ENCODE measurements around the gene SORCS2. TPM values are rescaled to one million over a fixed set of nuclear protein-coding genes. Genes with fewer than 3 reads are reported as not detected.
A peak's percentile ranks its signal among the peaks of the same experiment; 100 is the strongest.

Gene SORCS2
- total RNA-seq, 1 donor from 2014 or later = 7.1 TPM

DNA sequence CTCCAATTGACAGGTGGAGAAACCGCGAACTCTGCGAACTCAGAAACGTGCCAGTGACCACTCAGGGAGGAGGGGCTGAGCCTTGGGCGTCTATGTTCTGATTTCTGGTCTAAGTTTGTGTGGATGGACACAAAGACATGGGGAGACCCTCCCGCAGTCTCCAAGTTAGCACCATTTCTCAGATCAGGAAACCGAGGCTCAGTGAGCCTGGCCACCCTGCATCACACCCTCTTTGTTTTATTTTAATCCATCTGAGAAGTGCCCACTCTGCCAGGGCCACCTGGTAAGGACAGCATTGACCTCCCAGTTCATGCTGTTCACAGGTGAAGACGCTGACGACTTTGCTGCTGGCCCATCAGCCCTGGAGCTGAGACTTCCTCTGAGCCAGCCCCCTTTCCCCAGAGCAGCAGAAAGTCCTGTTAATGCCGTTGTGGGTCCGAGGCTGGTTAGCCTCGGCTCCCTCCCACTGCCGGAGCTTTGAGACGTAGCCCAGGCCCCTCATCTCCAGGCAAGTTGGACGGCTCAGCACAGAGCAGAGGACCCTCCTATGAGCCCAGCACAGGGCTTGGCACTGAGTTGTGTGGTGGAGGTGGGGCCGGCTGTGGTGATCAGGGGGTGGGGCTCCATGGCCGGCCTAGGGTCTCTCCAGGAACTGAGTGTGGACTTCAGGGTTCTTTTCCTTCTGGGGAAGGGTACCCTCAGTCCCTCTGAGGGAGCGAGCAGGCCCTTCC is 198.7 kb downstream of the SORCS2 start:
- no peaks in the 10 kb centered on the region for H3K9me3 Mint-ChIP-seq
- no peak overlapping the region for H3K4me3 Mint-ChIP-seq
- no peak for DNase-seq (ENCODE audit: low spot score in 2 of 2, unreplicated experiment in 2 of 2)
- no peak overlapping the region for H3K27ac Mint-ChIP-seq
- no peaks in the 10 kb centered on the region for H3K36me3 Mint-ChIP-seq
- peaks cover 9% of the 10 kb centered on the region for H3K27me3 Mint-ChIP-seq (ENCODE audit: low read depth)
- TF ChIP-seq, protein P1, sequence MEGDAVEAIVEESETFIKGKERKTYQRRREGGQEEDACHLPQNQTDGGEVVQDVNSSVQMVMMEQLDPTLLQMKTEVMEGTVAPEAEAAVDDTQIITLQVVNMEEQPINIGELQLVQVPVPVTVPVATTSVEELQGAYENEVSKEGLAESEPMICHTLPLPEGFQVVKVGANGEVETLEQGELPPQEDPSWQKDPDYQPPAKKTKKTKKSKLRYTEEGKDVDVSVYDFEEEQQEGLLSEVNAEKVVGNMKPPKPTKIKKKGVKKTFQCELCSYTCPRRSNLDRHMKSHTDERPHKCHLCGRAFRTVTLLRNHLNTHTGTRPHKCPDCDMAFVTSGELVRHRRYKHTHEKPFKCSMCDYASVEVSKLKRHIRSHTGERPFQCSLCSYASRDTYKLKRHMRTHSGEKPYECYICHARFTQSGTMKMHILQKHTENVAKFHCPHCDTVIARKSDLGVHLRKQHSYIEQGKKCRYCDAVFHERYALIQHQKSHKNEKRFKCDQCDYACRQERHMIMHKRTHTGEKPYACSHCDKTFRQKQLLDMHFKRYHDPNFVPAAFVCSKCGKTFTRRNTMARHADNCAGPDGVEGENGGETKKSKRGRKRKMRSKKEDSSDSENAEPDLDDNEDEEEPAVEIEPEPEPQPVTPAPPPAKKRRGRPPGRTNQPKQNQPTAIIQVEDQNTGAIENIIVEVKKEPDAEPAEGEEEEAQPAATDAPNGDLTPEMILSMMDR (IDR thresholded peaks at IDR 0.05; ENCODE audit: unreplicated experiment) = no peak
- peaks cover 10% of the 10 kb centered on the region for H3K4me1 Mint-ChIP-seq

DNA sequence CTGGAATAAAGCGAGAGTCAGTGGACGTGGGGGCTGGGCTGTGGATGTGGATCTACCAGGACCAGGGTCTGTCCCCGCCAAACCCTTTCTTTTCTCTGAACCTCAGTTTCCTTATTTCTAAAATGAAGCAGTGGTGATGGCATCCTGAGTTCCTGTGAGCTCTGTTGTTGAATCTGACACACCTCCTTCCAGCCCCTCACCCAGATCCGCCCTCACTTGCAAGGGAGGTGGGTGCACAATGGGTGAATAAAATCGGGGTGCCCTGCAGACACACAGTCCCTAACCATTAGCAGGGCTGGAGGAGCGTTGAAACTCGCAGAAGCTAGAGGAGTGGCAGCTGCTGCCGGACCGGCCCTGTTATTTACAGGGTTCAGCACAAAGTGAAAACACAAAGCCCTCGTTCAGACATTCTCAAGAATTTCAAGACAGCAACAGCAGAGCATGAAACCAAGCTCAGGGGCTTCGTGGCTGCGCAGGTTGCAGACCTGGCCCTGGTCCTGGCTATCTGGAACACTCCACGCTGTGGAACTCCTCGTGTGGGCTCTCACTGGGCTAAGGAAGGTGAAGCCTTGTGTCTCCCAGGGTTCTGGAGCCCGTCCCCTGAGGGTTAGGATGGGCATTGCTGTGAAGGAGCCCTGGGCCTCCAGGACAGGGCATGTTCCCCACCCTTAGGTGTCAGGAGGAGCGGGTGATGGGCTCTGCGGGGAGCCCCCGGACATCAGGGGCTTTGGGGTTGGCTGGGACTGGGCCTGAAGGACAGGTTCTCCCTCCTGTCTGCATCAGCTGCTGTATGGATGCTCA is 199.5 kb downstream of the SORCS2 start:
- Mint-ChIP-seq H3K4me3 (no peak overlapping the region), H3K27ac (no peak overlapping the region), H3K36me3 (no peaks in the 10 kb centered on the region), H3K4me1 (peaks cover 10% of the 10 kb centered on the region), H3K27me3 (ENCODE audit: low read depth) (peaks cover 13% of the 10 kb centered on the region), H3K9me3 (no peaks in the 10 kb centered on the region)
- peak in 1 of 2 experiments; percentile 35 for DNase-seq (ENCODE audit: low spot score in 2 of 2, unreplicated experiment in 2 of 2)
- TF ChIP-seq, protein P1 (IDR thresholded peaks at IDR 0.05; ENCODE audit: unreplicated experiment) = no peak

DNA sequence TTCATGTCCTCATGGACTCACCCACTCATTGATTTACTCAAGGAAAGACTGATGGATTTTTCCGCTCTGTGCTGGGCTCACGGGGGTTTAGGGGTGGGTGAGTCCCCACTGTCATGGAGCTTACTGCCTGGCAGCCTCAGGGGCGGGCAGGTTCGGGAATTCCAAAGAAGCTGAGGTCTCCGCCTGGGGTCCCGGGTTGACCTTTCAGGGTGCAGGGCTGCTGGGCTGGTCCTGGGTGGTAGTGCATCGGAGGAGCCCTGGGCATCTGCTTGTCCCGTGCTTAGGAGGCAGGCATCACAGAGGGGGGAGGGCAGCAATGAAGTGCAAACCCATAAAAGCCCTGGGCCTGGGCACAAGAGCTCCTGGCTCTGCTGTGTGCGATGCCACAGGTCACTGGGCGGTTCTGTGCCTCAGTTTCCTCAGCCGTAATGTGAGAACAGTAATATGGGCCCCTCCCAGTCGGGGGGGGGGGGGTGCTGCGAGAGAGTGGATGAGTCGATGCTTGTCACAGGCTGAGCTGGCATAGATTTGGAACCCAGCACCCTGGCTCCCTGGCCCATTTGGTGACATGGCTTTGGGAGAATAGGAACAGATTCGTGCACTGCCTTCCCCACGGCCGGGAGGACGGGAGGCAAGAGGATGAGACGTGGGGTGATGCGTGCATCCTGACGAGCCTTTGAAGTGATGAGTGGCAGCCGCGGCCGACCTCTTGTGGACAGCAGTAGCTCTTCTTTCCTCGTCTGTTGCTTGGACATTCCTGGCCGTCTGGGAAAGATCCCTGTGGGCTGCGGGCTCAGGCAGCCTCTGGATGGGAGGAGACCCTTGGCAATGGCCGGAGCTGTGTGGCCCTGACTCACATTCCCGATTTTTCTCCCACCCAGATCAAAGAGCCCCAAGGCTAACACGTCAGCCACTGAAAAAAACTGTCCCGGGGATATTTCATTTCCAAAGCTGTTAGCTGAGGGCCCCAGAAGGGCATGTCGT is 200.4 kb downstream of the SORCS2 start:
- Mint-ChIP-seq H3K4me1 (peaks cover 14% of the 10 kb centered on the region), H3K4me3 (no peak overlapping the region), H3K27me3 (ENCODE audit: low read depth) (peaks cover 19% of the 10 kb centered on the region), H3K36me3 (no peaks in the 10 kb centered on the region), H3K9me3 (no peaks in the 10 kb centered on the region), H3K27ac (no peak overlapping the region)
- DNase-seq (ENCODE audit: low spot score in 2 of 2, unreplicated experiment in 2 of 2) = peak in 1 of 2 experiments; percentile 37
- TF ChIP-seq, protein P1 (IDR thresholded peaks at IDR 0.05; ENCODE audit: unreplicated experiment) = no peak

DNA sequence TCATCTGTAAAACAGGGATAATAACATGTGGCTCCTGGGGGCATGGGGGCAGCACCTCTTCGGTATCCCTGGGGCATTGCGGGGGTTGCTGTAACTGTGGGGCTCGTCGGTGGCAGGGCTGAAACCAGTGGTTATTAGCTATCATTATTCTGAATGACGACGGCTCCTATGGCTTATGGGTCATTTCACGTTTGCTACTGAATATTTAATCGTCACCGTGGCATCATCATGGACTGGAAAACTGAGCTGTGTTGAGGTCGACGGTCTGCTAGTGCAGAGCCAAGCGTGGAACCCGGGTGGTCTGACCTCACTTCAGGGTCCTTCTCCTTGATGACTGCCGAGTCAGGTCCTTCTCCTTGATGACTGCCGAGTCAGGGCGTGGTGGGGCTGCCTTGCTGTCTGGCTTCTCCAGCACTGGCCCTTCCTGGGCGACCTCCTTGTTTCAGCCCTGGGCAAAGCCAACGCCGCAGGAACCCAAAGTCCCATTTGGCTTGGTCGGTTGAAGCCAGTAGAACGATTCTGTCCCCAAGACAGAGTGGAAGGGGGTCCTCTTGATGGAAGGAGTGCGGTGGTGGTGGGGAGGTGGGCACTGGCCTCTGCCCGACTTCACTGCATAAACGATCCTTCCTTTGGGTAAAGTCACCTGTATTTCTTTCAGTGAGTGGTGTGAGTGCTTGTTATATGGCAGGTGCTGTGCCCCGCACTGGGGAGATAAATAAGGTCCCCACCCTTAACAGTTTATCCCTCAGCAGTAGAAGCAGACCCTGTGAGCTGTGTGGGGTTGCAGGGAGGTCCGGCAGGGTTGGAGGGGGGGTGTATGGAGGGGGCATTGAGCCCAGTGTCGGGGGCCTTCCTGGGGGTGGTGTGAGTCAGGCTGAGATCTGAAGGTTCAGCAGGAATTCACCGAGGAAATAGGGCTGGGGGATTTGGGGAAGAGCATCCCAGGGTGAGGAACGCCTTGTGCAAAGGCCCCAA is 201.6 kb downstream of the SORCS2 start:
- peak in 1 of 2 experiments; percentile 27 for DNase-seq (ENCODE audit: low spot score in 2 of 2, unreplicated experiment in 2 of 2)
- H3K27me3 Mint-ChIP-seq (ENCODE audit: low read depth) = peaks cover 28% of the 10 kb centered on the region
- H3K27ac Mint-ChIP-seq = no peak overlapping the region
- H3K4me3 Mint-ChIP-seq = no peak overlapping the region
- no peaks in the 10 kb centered on the region for H3K36me3 Mint-ChIP-seq
- TF ChIP-seq, protein P1 (IDR thresholded peaks at IDR 0.05; ENCODE audit: unreplicated experiment) = no peak
- peaks cover 21% of the 10 kb centered on the region for H3K4me1 Mint-ChIP-seq
- H3K9me3 Mint-ChIP-seq = no peaks in the 10 kb centered on the region

All from mesothelial cell of epicardium (in vitro differentiated cells).